IPS DF 6.9 (cell line): ENCODE data around the gene ICAM1.
"Not testable (repeated sequence)": the region's sequence is repeated elsewhere in the genome, so short reads cannot be mapped to it uniquely, and the experiment has no call there.

ENCODE experiments used
- DNase-seq: peaks from one replicate; pipeline ENCODE4 v3.0.0-alpha.2; 2013; ENCODE audit warnings: low read depth, low spot score
- H3K27ac ChIP-seq: one replicate; pipeline ENCODE4 v1.5.1; 2013; ENCODE audit warnings: low read length, control low read depth
- H3K27me3 ChIP-seq: 2 replicates; pipeline ENCODE4 v1.6.1; 2013; ENCODE audit warnings: mild to moderate bottlenecking, low read length; ENCODE audit not compliant: control insufficient read depth, insufficient read depth
- H3K36me3 ChIP-seq: 2 replicates; pipeline ENCODE4 v1.6.1; 2013; ENCODE audit warnings: low read length; ENCODE audit not compliant: control insufficient read depth, insufficient read depth
- H3K4me1 ChIP-seq: 2 replicates; pipeline ENCODE4 v1.6.1; 2013; ENCODE audit warnings: low read length; ENCODE audit not compliant: control insufficient read depth, insufficient read depth
- H3K4me3 ChIP-seq: 2 replicates; pipeline ENCODE4 v1.5.1; 2013; ENCODE audit warnings: mild to moderate bottlenecking, low read length
- H3K9me3 ChIP-seq: 2 replicates; pipeline ENCODE4 v1.6.1; 2013; ENCODE audit warnings: low read length, inconsistent platforms; ENCODE audit not compliant: control insufficient read depth, insufficient read depth
- WGBS: extraction: QIAGEN DNeasy Blood & Tissue Kit; methylation state at CpG from one replicate; pipeline ENCODE4 v1.1.7; 2013; ENCODE audit warnings: mixed read lengths, missing lambda C conversion rate; ENCODE audit not compliant: insufficient read length, insufficient coverage; 5-methylcytosine and 5-hydroxymethylcytosine counted together

ICAM1 gene

GRCh38 chr19:10241826-10242449, 29.0 kb upstream of the ICAM1 start:
- no CpG with 5 or more reads among the region's 11 CpGs for WGBS
- H3K27me3 ChIP-seq, H3K4me1 ChIP-seq, H3K27ac ChIP-seq, H3K4me3 ChIP-seq, H3K36me3 ChIP-seq, H3K9me3 ChIP-seq, DNase-seq: not testable (repeated sequence)

DNA sequence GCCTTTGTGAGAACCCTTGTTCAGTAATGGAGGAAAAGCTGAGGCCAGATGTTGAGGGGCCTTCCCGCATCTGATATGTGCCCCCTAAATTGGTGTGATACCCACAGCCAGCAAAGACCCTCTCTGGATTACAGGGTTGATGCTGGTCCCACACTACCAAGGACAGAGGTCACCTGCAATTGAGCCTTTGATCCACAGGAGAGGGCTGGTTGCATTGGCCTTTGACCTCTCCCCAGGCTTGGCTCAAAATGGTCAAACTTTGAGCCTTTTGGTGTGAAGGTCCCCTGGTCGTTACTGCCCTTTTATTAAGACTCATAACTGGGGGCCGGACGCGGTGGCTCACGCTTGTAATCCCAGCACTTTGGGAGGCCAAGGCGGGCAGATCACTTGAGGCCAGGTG, 27.3 kb upstream of the ICAM1 start:
- H3K4me1 ChIP-seq: peaks cover 2% of the 10 kb centered on the region; the same call in 1 of the 2 replicates
- no peak overlapping the region for H3K4me3 ChIP-seq
- no peak for DNase-seq
- H3K9me3 ChIP-seq: no peaks in the 10 kb centered on the region
- no CpG with 5 or more reads among the region's 7 CpGs for WGBS
- H3K27ac ChIP-seq: no peak overlapping the region
- H3K27me3 ChIP-seq: no peaks in the 10 kb centered on the region
- H3K36me3 ChIP-seq: no peaks in the 10 kb centered on the region

DNA sequence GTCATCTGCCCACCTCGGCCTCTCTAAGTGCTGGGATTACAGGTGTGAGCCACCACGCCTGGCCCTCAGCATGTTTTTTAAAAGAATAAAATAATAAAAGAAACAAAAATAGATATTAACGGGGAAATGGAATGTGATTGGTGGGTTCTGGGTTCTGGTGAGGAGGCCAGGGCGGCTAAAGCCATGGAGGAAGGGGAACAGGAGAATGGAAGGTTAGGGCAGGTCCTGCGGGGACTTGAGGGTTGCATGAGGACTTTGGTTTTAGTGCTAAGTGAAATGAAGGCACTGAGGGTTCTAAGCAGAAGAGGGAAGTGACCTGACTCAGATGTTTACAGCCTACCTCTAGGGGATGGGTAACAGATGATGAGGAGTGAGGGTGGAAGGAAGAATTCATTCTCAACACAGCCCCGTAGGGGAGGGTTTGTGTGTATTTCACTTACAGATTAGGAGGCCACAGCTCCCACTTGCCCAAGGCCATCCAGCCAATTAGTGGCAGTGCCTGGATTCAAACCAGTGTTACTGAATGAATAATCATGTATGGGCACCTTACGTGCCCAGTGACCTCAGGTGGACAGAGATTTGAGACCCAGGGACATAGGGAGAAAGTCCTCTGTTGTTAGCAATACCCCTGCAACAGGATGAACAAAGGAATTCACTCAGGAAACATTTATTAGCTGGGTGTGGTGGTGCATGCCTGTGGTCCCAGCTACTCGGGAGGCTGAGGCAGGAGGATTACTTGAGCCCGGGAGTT, 25.6 kb upstream of the ICAM1 start:
- Histone ChIP-seq H3K27ac (no peak overlapping the region), H3K36me3 (no peaks in the 10 kb centered on the region), H3K9me3 (no peaks in the 10 kb centered on the region), H3K27me3 (no peaks in the 10 kb centered on the region), H3K4me3 (no peak overlapping the region), H3K4me1 (peaks cover 2% of the 10 kb centered on the region; the same call in 1 of the 2 replicates)
- no peak for DNase-seq
- WGBS: 100% methylated on average over 1 of the region's 9 CpGs

DNA sequence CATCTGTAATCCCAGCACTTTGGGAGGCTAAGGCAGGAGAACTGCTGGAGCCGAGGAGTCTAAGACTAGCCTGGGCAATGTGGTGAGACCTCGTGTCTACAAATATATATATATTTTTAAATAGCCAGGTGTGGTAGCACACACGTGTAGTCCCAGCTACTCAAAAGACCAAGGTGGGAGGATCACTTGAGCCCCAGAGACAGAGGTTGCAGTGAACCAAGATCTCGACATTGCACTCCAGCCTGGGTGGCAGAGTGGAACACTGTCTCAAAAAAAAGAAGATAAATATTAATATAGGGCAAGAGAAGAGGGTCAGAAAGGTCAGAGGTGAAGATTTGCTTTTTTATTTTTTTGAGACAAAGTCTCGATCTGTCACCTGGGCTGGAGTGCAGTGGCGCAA, 24.4 kb upstream of the ICAM1 start:
- no peak for DNase-seq
- WGBS: no CpG with 5 or more reads among the region's 6 CpGs
- H3K4me3 ChIP-seq: no peak overlapping the region
- H3K36me3 ChIP-seq: no peaks in the 10 kb centered on the region
- H3K27me3 ChIP-seq: no peaks in the 10 kb centered on the region
- H3K9me3 ChIP-seq: no peaks in the 10 kb centered on the region
- no peak overlapping the region for H3K27ac ChIP-seq
- peaks cover 2% of the 10 kb centered on the region; the same call in 1 of the 2 replicates for H3K4me1 ChIP-seq

- no peaks in the 10 kb centered on the region for H3K4me1 ChIP-seq
- peak; percentile 96 for DNase-seq
- H3K27me3 ChIP-seq: no peaks in the 10 kb centered on the region
- no peak within 1 kb of the TSS for H3K27ac ChIP-seq
- H3K9me3 ChIP-seq: no peaks in the 10 kb centered on the region
- no CpG with 5 or more reads among the region's 77 CpGs for WGBS
- H3K36me3 ChIP-seq: 0 out of 2 replicates have a peak, but pooled peaks cover 5% of the 10 kb centered on the region
- peak within 1 kb of the TSS; percentile 98 for H3K4me3 ChIP-seq
Measured at GRCh38 chr19:10251792-10252694, 18.9 kb upstream of the ICAM1 start, which contains the start of gene MRPL4. Gene MRPL4, plus strand, starts transcription at chr19:10252214. Its CDS starts 40 bp downstream, at chr19:10252254.

- WGBS: no CpG with 5 or more reads among the region's 8 CpGs
- no peaks in the 10 kb centered on the region for H3K4me1 ChIP-seq
- 0 out of 2 replicates have a peak, but pooled peaks cover 10% of the 10 kb centered on the region for H3K36me3 ChIP-seq
- DNase-seq: no peak
- no peaks in the 10 kb centered on the region for H3K9me3 ChIP-seq
- no peak overlapping the region for H3K27ac ChIP-seq
- H3K27me3 ChIP-seq: no peaks in the 10 kb centered on the region
- H3K4me3 ChIP-seq: peak overlapping the region; percentile 98
Measured at GRCh38 chr19:10252707-10253106, 18.2 kb upstream of the ICAM1 start.

- Histone ChIP-seq H3K36me3 (0 out of 2 replicates have a peak, but pooled peaks cover 16% of the 10 kb centered on the region), H3K27me3 (no peaks in the 10 kb centered on the region), H3K27ac (no peak overlapping the region), H3K4me1 (no peaks in the 10 kb centered on the region), H3K9me3 (no peaks in the 10 kb centered on the region), H3K4me3 (no peak overlapping the region)
- no peak for DNase-seq
- no CpG with 5 or more reads among the region's 3 CpGs for WGBS
Measured at GRCh38 chr19:10254244-10254643, 16.7 kb upstream of the ICAM1 start.

- Histone ChIP-seq H3K27ac (no peak overlapping the region), H3K36me3 (0 out of 2 replicates have a peak, but pooled peaks cover 16% of the 10 kb centered on the region), H3K27me3 (no peaks in the 10 kb centered on the region), H3K4me1 (no peaks in the 10 kb centered on the region), H3K4me3 (no peak overlapping the region), H3K9me3 (no peaks in the 10 kb centered on the region)
- no peak for DNase-seq
- WGBS: no CpG with 5 or more reads among the region's 2 CpGs
Measured at GRCh38 chr19:10255358-10255757, 15.6 kb upstream of the ICAM1 start.

GRCh38 chr19:10256551-10256950, 14.4 kb upstream of the ICAM1 start:
- Histone ChIP-seq H3K4me3 (no peak overlapping the region), H3K36me3 (0 out of 2 replicates have a peak, but pooled peaks cover 16% of the 10 kb centered on the region), H3K27ac (no peak overlapping the region), H3K27me3 (no peaks in the 10 kb centered on the region), H3K9me3 (no peaks in the 10 kb centered on the region), H3K4me1 (no peaks in the 10 kb centered on the region)
- no CpG with 5 or more reads among the region's 18 CpGs for WGBS
- no peak for DNase-seq

- Histone ChIP-seq H3K36me3 (0 out of 2 replicates have a peak, but pooled peaks cover 16% of the 10 kb centered on the region), H3K9me3 (no peaks in the 10 kb centered on the region), H3K27ac (no peak overlapping the region), H3K27me3 (no peaks in the 10 kb centered on the region), H3K4me3 (no peak overlapping the region), H3K4me1 (no peaks in the 10 kb centered on the region)
- no CpG with 5 or more reads among the region's 9 CpGs for WGBS
- DNase-seq: no peak
Measured at GRCh38 chr19:10256970-10257615, 13.8 kb upstream of the ICAM1 start.
